ENCODE data around the gene PFDN2.

GRCh38 chr1:161061419-161061818 lies 56.4 kb downstream of the PFDN2 start:
- TF ChIP-seq CTCF (IDR thresholded peaks at IDR 0.05) (no peak), EZH2phosphoT487 (IDR thresholded peaks at IDR 0.05) (no peak)
